ENCODE data around the gene TPST1.
"Not testable (repeated sequence)": the region's sequence is repeated elsewhere in the genome, so short reads cannot be mapped to it uniquely, and the experiment has no call there.

TPST1 gene

GRCh38 chr7:66371096-66371824, 166.1 kb downstream of the TPST1 start:
- no peaks in the 10 kb centered on the region for H3K36me3 ChIP-seq (ENCODE audit: insufficient read depth, low read length)
- no peak for DNase-seq (ENCODE audit: low read depth, low spot score)

GRCh38 chr7:66374141-66374840, 169.2 kb downstream of the TPST1 start:
- not testable (repeated sequence) for H3K36me3 ChIP-seq (ENCODE audit: insufficient read depth, low read length); H3K4me3 ChIP-seq; H3K9ac ChIP-seq (ENCODE audit: insufficient read length); H3K9me3 ChIP-seq (ENCODE audit: low read depth, low read length); DNase-seq (ENCODE audit: low read depth, low spot score); H3K27ac ChIP-seq

More at GRCh38 chr7:66371096-66371824, 166.1 kb downstream of the TPST1 start:
- TF ChIP-seq EZH2 (IDR thresholded peaks at IDR 0.05) (no peak), POLR2AphosphoS5 (IDR thresholded peaks at IDR 0.05; ENCODE audit: borderline replicate concordance, low read depth, low read length) (no peak), FOXP2 (optimal IDR thresholded peaks at IDR 0.05; ENCODE audit: control extremely low read depth, extremely low read length, insufficient read depth) (no peak)
- no peak overlapping the region for H3K9ac ChIP-seq (ENCODE audit: insufficient read length)
- no peaks in the 10 kb centered on the region for H3K9me3 ChIP-seq (ENCODE audit: low read depth, low read length)
- no peak overlapping the region for H3K4me3 ChIP-seq
- no peak overlapping the region for H3K27ac ChIP-seq

- Histone ChIP-seq H3K27ac (no peak overlapping the region), H3K4me3 (no peak overlapping the region), H3K36me3 (ENCODE audit: insufficient read depth, low read length) (no peaks in the 10 kb centered on the region), H3K9ac (ENCODE audit: insufficient read length) (no peak overlapping the region), H3K9me3 (ENCODE audit: low read depth, low read length) (no peaks in the 10 kb centered on the region)
- TF ChIP-seq EZH2 (IDR thresholded peaks at IDR 0.05) (no peak), FOXP2 (optimal IDR thresholded peaks at IDR 0.05; ENCODE audit: control extremely low read depth, extremely low read length, insufficient read depth) (no peak), POLR2AphosphoS5 (IDR thresholded peaks at IDR 0.05; ENCODE audit: borderline replicate concordance, low read depth, low read length) (no peak)
- no peak for DNase-seq (ENCODE audit: low read depth, low spot score)
Measured at GRCh38 chr7:66376264-66376945, 171.3 kb downstream of the TPST1 start.

- Histone ChIP-seq H3K9ac (ENCODE audit: insufficient read length) (no peak overlapping the region), H3K9me3 (ENCODE audit: low read depth, low read length) (no peaks in the 10 kb centered on the region), H3K36me3 (ENCODE audit: insufficient read depth, low read length) (no peaks in the 10 kb centered on the region), H3K4me3 (no peak overlapping the region), H3K27ac (no peak overlapping the region)
- TF ChIP-seq EZH2 (IDR thresholded peaks at IDR 0.05) (no peak), FOXP2 (optimal IDR thresholded peaks at IDR 0.05; ENCODE audit: control extremely low read depth, extremely low read length, insufficient read depth) (no peak), POLR2AphosphoS5 (IDR thresholded peaks at IDR 0.05; ENCODE audit: borderline replicate concordance, low read depth, low read length) (no peak)
- no peak for DNase-seq (ENCODE audit: low read depth, low spot score)
Measured at GRCh38 chr7:66377045-66377444, 171.9 kb downstream of the TPST1 start.

GRCh38 chr7:66377714-66378113, 172.6 kb downstream of the TPST1 start:
- TF ChIP-seq EZH2 (IDR thresholded peaks at IDR 0.05) (no peak), POLR2AphosphoS5 (IDR thresholded peaks at IDR 0.05; ENCODE audit: borderline replicate concordance, low read depth, low read length) (no peak), FOXP2 (optimal IDR thresholded peaks at IDR 0.05; ENCODE audit: control extremely low read depth, extremely low read length, insufficient read depth) (no peak)

GRCh38 chr7:66379542-66380160, 174.5 kb downstream of the TPST1 start:
- no peaks in the 10 kb centered on the region for H3K36me3 ChIP-seq (ENCODE audit: insufficient read depth, low read length)
- H3K4me3 ChIP-seq, result no peak overlapping the region
- no peak for DNase-seq (ENCODE audit: low read depth, low spot score)
- H3K9me3 ChIP-seq (ENCODE audit: low read depth, low read length), result no peaks in the 10 kb centered on the region
- no peak for TF ChIP-seq EZH2 (IDR thresholded peaks at IDR 0.05)
- no peak for TF ChIP-seq FOXP2 (optimal IDR thresholded peaks at IDR 0.05; ENCODE audit: control extremely low read depth, extremely low read length, insufficient read depth)
- TF ChIP-seq POLR2AphosphoS5 (IDR thresholded peaks at IDR 0.05; ENCODE audit: borderline replicate concordance, low read depth, low read length), result no peak
- H3K27ac ChIP-seq, result no peak overlapping the region
- no peak overlapping the region for H3K9ac ChIP-seq (ENCODE audit: insufficient read length)

More at GRCh38 chr7:66377714-66378113, 172.6 kb downstream of the TPST1 start:
- no peak overlapping the region for H3K9ac ChIP-seq (ENCODE audit: insufficient read length)
- no peak overlapping the region for H3K4me3 ChIP-seq
- H3K36me3 ChIP-seq (ENCODE audit: insufficient read depth, low read length), result no peaks in the 10 kb centered on the region
- H3K9me3 ChIP-seq (ENCODE audit: low read depth, low read length), result no peaks in the 10 kb centered on the region
- no peak overlapping the region for H3K27ac ChIP-seq
- DNase-seq (ENCODE audit: low read depth, low spot score), result no peak

GRCh38 chr7:66380272-66380888, 175.2 kb downstream of the TPST1 start:
- Histone ChIP-seq H3K36me3 (ENCODE audit: insufficient read depth, low read length) (no peaks in the 10 kb centered on the region), H3K9ac (ENCODE audit: insufficient read length) (no peak overlapping the region), H3K9me3 (ENCODE audit: low read depth, low read length) (no peaks in the 10 kb centered on the region), H3K4me3 (no peak overlapping the region), H3K27ac (no peak overlapping the region)
- TF ChIP-seq EZH2 (IDR thresholded peaks at IDR 0.05) (no peak), POLR2AphosphoS5 (IDR thresholded peaks at IDR 0.05; ENCODE audit: borderline replicate concordance, low read depth, low read length) (no peak), FOXP2 (optimal IDR thresholded peaks at IDR 0.05; ENCODE audit: control extremely low read depth, extremely low read length, insufficient read depth) (no peak)
- no peak for DNase-seq (ENCODE audit: low read depth, low spot score)

- H3K9ac ChIP-seq (ENCODE audit: insufficient read length); DNase-seq (ENCODE audit: low read depth, low spot score); H3K36me3 ChIP-seq (ENCODE audit: insufficient read depth, low read length); H3K27ac ChIP-seq; H3K4me3 ChIP-seq; H3K9me3 ChIP-seq (ENCODE audit: low read depth, low read length): not testable (repeated sequence)
Measured at GRCh38 chr7:66382182-66382923, 177.2 kb downstream of the TPST1 start.

GRCh38 chr7:66385191-66385905, 180.2 kb downstream of the TPST1 start:
- H3K9ac ChIP-seq (ENCODE audit: insufficient read length); H3K9me3 ChIP-seq (ENCODE audit: low read depth, low read length); H3K27ac ChIP-seq; H3K36me3 ChIP-seq (ENCODE audit: insufficient read depth, low read length); DNase-seq (ENCODE audit: low read depth, low spot score); H3K4me3 ChIP-seq: not testable (repeated sequence)

GRCh38 chr7:66395128-66395571, 190.0 kb downstream of the TPST1 start:
- DNase-seq (ENCODE audit: low read depth, low spot score); H3K27ac ChIP-seq; H3K36me3 ChIP-seq (ENCODE audit: insufficient read depth, low read length): not testable (repeated sequence)

More at GRCh38 chr7:66395128-66395571, 190.0 kb downstream of the TPST1 start:
- not testable (repeated sequence) for H3K9ac ChIP-seq (ENCODE audit: insufficient read length); H3K9me3 ChIP-seq (ENCODE audit: low read depth, low read length); H3K4me3 ChIP-seq

All from SK-N-MC (cell line).